Ovary (tissue), 9 donors: ENCODE results near the gene PPA2. TPM values are rescaled to one million over a fixed set of nuclear protein-coding genes. Genes with fewer than 3 reads are reported as not detected.

Experiments used
- DNase-seq, 5 donors: peaks; one replicate each; pipeline ENCODE4 v3.0.0-alpha.2; 2019 to 2020
- H3K27ac ChIP-seq, 2 donors: fragments of 200-600 bp; one replicate each; pipeline versions ENCODE4 v1.5.1 to v1.8.0; 2019 to 2022
- H3K27me3 ChIP-seq: fragments of 200-600 bp; one replicate; pipeline ENCODE4 v1.8.0; 2022
- H3K36me3 ChIP-seq: fragments of 200-600 bp; sonication (generic); one replicate; pipeline ENCODE4 v1.5.1; 2019
- H3K4me1 ChIP-seq: one replicate; pipeline ENCODE4 v1.8.1; 2013; ENCODE audit warnings: mild to moderate bottlenecking, moderate library complexity; ENCODE audit not compliant: insufficient read depth
- H3K4me3 ChIP-seq: fragments of 200-600 bp; sonication (generic); one replicate; pipeline ENCODE4 v1.5.1; 2017
- H3K9me3 ChIP-seq, 2 donors: fragments of 200-600 bp in 1 of 2; sonication (generic) in 1 of 2; one replicate each; pipeline versions ENCODE4 v1.5.1 to v1.8.1; 2013 to 2019; ENCODE audit warnings: mild to moderate bottlenecking in 1 of 2, moderate library complexity in 1 of 2
- CTCF ChIP-seq, 3 donors: fragments of 450-650 bp in 2 of 3; fragments of 200-600 bp in 1 of 3; IDR thresholded peaks; one replicate each; pipeline versions ENCODE4 v1.5.1 to v1.8.0; 2016 to 2022; ENCODE audit warnings: antibody characterized with exemption in 3 of 3, mild to moderate bottlenecking in 1 of 3
- EP300 ChIP-seq: sonication (generic); formaldehyde crosslinking; IDR thresholded peaks from one replicate; pipeline ENCODE4 v1.6.1; 2017; ENCODE audit warnings: antibody characterized with exemption
- POLR2A ChIP-seq: fragments of 450-650 bp; IDR thresholded peaks from one replicate; pipeline ENCODE4 v1.6.1; 2017; ENCODE audit warnings: antibody characterized with exemption, mild to moderate bottlenecking, moderate library complexity
- WGBS, 3 donors: extraction: QIAGEN DNeasy Blood & Tissue Kit in 1 of 3; methylation state at CpG; one replicate each; pipeline versions ENCODE4 v1.1.5 to v1.1.7; 2013 to 2017; 5-methylcytosine and 5-hydroxymethylcytosine counted together
- intact Hi-C, 4 donors: fragments of 100-400 bp; cut with DNase I; formaldehyde crosslinking; loops; one replicate each; pipeline versions ENCODE4 v1.11.0 to v1.15.1; 2022 to 2023
- polyA plus RNA-seq, 2 donors: library from polyadenylated mRNA; stranded (reverse); fragments of 200-250 nt in 1 of 2; fragments of 350-450 nt in 1 of 2; fragmentation: Illumina TruSeq in 1 of 2; extraction: RNeasy Lipid Tissue Mini Kit (QIAGEN cat#74804) in 1 of 2; gene quantifications; one replicate each; pipeline ENCODE4 v1.2.3, GENCODE V29; 2013 to 2014
- total RNA-seq, 7 donors: library from RNA; depleted of rRNA in 2 of 7; stranded (reverse); fragments of >200 nt in 2 of 7; fragmentation: NEBNext Ultra II Directional in 3 of 7; extraction: Animal tissue kit (Norgen Biotek cat#: 25700) in 3 of 7; gene quantifications; one replicate each; pipeline versions ENCODE4 v1.1.0 to v1.2.4, GENCODE V29; 2016 to 2023
- donor health status: DM: no; HTN: no; CAD: no; lungs with moderate emphysema.
- donor health status: DM: no; HTN: no; CAD: no.
- donor health status: Bipolar disorder and iron deficiency.
- donor health status: DM: yes; HTN: yes; CAD: no.
- donor health status: DM: no; HTN: no; CAD: no.
- donor health status: DM: yes; HTN: yes; CAD: no.

The PPA2 gene
- total and polyA plus RNA-seq, 9 donors = 43.8 to 127 (median 65.6) TPM

- H3K9me3 ChIP-seq = peaks cover 0 to 4% of the 10 kb centered on the region in 2 donors
- H3K27ac ChIP-seq = no peak overlapping the region
- H3K4me1 ChIP-seq = no peaks in the 10 kb centered on the region
- H3K4me3 ChIP-seq = no peak overlapping the region
- H3K36me3 ChIP-seq = no peaks in the 10 kb centered on the region
- no peaks in the 10 kb centered on the region for H3K27me3 ChIP-seq
- intact Hi-C loops = no loop called here
- TF ChIP-seq POLR2A (no peak), CTCF (IDR thresholded peaks at IDR 0.05) (no peak), EP300 (no peak)
- no peak for DNase-seq
These were observed 116.4 kb downstream of the PPA2 start for GRCh38 chr4:105357258-105357980.

- DNase-seq = no peak
- Histone ChIP-seq H3K9me3 (peaks cover 0 to 4% of the 10 kb centered on the region in 2 donors), H3K36me3 (no peaks in the 10 kb centered on the region), H3K27ac (no peak overlapping the region), H3K27me3 (no peaks in the 10 kb centered on the region), H3K4me1 (no peaks in the 10 kb centered on the region), H3K4me3 (no peak overlapping the region)
- TF ChIP-seq CTCF (IDR thresholded peaks at IDR 0.05) = no peak
- no peak for TF ChIP-seq POLR2A
- TF ChIP-seq EP300 = no peak
- WGBS, 3 donors = 52 to 75% (median 72%) methylated on average over 1 of the region's 1 CpG
- intact Hi-C loops = no loop called here
These were observed 117.7 kb downstream of the PPA2 start for GRCh38 chr4:105356194-105356593.

GRCh38 chr4:105352826-105353225 lies 121.0 kb downstream of the PPA2 start:
- TF ChIP-seq CTCF (IDR thresholded peaks at IDR 0.05) (no peak), POLR2A (no peak), EP300 (no peak)
- H3K4me3 ChIP-seq = no peak overlapping the region
- DNase-seq = no peak
- no peaks in the 10 kb centered on the region for H3K36me3 ChIP-seq
- intact Hi-C loops = no loop called here
- H3K9me3 ChIP-seq = no peaks in the 10 kb centered on the region
- WGBS, 3 donors = 86 to 92% (median 90%) methylated on average over 3 of the region's 3 CpGs
- no peaks in the 10 kb centered on the region for H3K27me3 ChIP-seq
- no peak overlapping the region for H3K27ac ChIP-seq
- H3K4me1 ChIP-seq = no peaks in the 10 kb centered on the region

- Histone ChIP-seq H3K36me3 (no peaks in the 10 kb centered on the region), H3K9me3 (no peaks in the 10 kb centered on the region), H3K4me1 (no peaks in the 10 kb centered on the region), H3K4me3 (no peak overlapping the region), H3K27me3 (no peaks in the 10 kb centered on the region), H3K27ac (no peak overlapping the region)
- DNase-seq = no peak
- 79 to 88% (median 80%) methylated on average over 2 of the region's 2 CpGs for WGBS, 3 donors
- intact Hi-C loops = no loop called here
- TF ChIP-seq POLR2A = no peak
- TF ChIP-seq EP300 = no peak
- no peak for TF ChIP-seq CTCF (IDR thresholded peaks at IDR 0.05)
These were observed 122.0 kb downstream of the PPA2 start for GRCh38 chr4:105351861-105352260.
